Measurements from ENCODE around the gene PDCD4. TPM values are rescaled to one million over a fixed set of nuclear protein-coding genes. Genes with fewer than 3 reads are reported as not detected.

PDCD4 gene
- total RNA-seq, 2 experiments from 2014 or later: 97.1 to 98.4 TPM

GRCh38 chr10:110931769-110932381, 60.1 kb downstream of the PDCD4 start:
- peaks cover 8% of the 10 kb centered on the region for H3K36me3 Mint-ChIP-seq (ENCODE audit: low read depth)
- peaks cover 3% of the 10 kb centered on the region for H3K4me1 Mint-ChIP-seq (ENCODE audit: low read depth)
- H3K27me3 Mint-ChIP-seq (ENCODE audit: low read depth): no peaks in the 10 kb centered on the region
- no peak for ATAC-seq
- DNase-seq: no peak
- H3K9me3 Mint-ChIP-seq (ENCODE audit: insufficient read depth): no peaks in the 10 kb centered on the region
- no peak overlapping the region for H3K27ac Mint-ChIP-seq
- ChIA-PET POLR2A (no interaction called here), CTCF (no interaction called here)
- H3K4me3 Mint-ChIP-seq: no peak overlapping the region

DNA sequence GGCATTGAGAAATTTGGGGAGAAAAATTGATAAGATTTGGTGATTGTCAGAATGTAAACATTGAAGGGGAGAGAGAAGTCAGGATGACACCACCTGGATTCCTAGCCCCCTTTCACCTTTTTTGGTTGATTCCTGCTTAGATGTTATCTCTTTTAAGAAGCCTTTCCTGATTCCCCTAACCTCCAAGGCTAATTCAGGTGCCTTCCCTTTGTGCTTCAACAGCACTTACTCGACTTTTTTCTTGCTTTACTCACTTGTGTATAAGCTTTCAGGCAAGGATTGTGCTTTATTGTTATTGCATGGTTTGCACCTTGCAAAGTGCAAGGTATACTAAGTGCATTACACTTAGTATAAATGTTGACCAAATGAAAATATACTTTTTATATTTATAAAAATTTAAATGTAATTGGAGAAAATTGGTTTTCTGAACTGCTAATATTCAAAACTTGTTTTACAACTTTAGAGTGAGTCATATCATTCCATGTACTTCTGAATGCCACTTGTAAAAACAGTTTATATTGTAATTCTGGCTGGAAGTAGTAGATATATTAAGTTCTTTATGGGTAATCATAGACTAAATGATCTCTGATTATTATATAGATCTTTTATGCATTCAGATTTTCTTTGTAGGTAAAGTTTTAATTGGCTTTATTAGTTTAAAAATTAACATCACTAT, 60.9 kb downstream of the PDCD4 start:
- Mint-ChIP-seq H3K27ac (no peak overlapping the region), H3K4me3 (no peak overlapping the region), H3K9me3 (ENCODE audit: insufficient read depth) (no peaks in the 10 kb centered on the region), H3K27me3 (ENCODE audit: low read depth) (no peaks in the 10 kb centered on the region), H3K4me1 (ENCODE audit: low read depth) (no peaks in the 10 kb centered on the region), H3K36me3 (ENCODE audit: low read depth) (peaks cover 12% of the 10 kb centered on the region)
- ChIA-PET CTCF (no interaction called here), POLR2A (no interaction called here)
- no peak for ATAC-seq
- no peak for DNase-seq

DNA sequence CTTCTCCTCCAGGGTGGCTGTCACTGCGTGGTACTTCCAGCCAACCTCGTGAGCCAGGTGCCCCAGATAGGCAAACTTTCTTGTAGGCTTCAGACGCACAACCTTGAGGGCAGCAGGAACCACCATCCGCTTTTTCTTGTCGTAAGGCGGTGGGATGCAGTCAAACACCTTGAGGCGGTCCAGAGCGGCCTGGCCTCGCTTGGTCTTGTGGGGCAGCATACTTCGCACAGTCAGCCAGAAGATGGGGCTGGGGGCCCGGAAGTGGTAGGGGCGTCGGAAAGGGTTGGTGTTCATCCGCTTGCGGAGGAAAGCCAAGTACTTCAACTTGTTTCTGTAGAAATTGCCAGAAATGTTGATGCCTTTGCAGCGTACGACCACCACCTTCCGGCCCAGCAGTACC, 65.0 kb downstream of the PDCD4 start:
- Mint-ChIP-seq H3K9me3 (ENCODE audit: insufficient read depth) (no peaks in the 10 kb centered on the region), H3K27ac (no peak overlapping the region), H3K4me3 (no peak overlapping the region), H3K4me1 (ENCODE audit: low read depth) (peaks cover 4% of the 10 kb centered on the region), H3K27me3 (ENCODE audit: low read depth) (no peaks in the 10 kb centered on the region), H3K36me3 (ENCODE audit: low read depth) (peaks cover 29% of the 10 kb centered on the region)
- ATAC-seq: no peak
- ChIA-PET CTCF (no interaction called here), POLR2A (interaction anchor here (0.5 kb wide), 2 partner anchors 10 to 263 kb away, joined by 3 read pairs; no protein-coding TSS in a partner anchor)
- DNase-seq: no peak

DNA sequence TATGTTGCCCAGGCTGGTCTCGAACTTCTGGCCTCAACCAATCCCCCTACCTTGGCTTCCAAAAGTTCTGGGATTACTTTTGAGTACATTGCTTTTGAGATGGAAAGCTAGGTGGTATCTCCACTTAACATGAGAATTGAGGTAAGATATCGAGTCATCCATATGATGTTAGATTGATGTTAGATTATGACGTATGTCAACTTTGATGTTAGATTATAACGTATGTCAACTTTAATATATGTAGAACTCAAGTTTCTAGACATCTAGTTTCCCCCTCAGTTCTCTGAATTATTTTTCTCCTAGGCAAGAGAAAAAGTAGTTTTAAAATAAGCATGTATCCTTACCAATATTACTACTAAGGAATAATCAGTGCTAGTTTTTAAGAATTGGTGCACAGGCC, 67.7 kb downstream of the PDCD4 start:
- Mint-ChIP-seq H3K27me3 (ENCODE audit: low read depth) (no peaks in the 10 kb centered on the region), H3K4me3 (no peak overlapping the region), H3K9me3 (ENCODE audit: insufficient read depth) (no peaks in the 10 kb centered on the region), H3K4me1 (ENCODE audit: low read depth) (peaks cover 4% of the 10 kb centered on the region), H3K36me3 (ENCODE audit: low read depth) (peaks cover 53% of the 10 kb centered on the region), H3K27ac (no peak overlapping the region)
- ATAC-seq: no peak
- CTCF ChIA-PET: no interaction called here
- DNase-seq: no peak
- POLR2A ChIA-PET: no interaction called here

- ATAC-seq (no peak), DNase-seq (no peak)
- H3K36me3 Mint-ChIP-seq (ENCODE audit: low read depth): peaks cover 68% of the 10 kb centered on the region
- peaks cover 14% of the 10 kb centered on the region for H3K4me1 Mint-ChIP-seq (ENCODE audit: low read depth)
- no peaks in the 10 kb centered on the region for H3K9me3 Mint-ChIP-seq (ENCODE audit: insufficient read depth)
- no peak overlapping the region for H3K27ac Mint-ChIP-seq
- POLR2A ChIA-PET: interaction anchor here (0.6 to 0.8 kb wide), 2 partner anchors 9 to 71 kb away, joined by 3 to 5 read pairs; no protein-coding TSS in a partner anchor
- no peak overlapping the region for H3K4me3 Mint-ChIP-seq
- no peaks in the 10 kb centered on the region for H3K27me3 Mint-ChIP-seq (ENCODE audit: low read depth)
- CTCF ChIA-PET: no interaction called here
Observed at GRCh38 chr10:110944792-110945396, 73.2 kb downstream of the PDCD4 start.

DNA sequence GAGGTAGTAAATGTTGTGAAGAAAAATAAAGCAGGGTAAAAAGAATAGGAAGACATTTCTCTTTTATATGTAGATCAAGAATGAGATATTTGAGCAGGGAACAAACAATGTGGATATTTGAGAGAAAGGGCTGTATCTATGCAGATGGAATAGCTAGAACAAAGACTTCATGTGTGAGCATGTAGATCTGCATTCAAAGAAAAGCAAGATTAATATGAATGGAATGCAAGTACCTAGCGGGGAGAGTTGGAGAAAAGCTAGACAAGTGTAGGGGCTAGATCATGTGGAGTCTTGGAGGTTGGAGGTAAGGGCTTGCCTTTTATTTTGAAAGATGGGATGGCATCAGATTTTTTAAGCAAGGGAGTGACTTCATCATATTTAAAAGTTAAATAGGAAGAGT, 74.8 kb downstream of the PDCD4 start:
- H3K4me3 Mint-ChIP-seq: no peak overlapping the region
- ChIA-PET CTCF (no interaction called here), POLR2A (no interaction called here)
- H3K36me3 Mint-ChIP-seq (ENCODE audit: low read depth): peaks cover 64% of the 10 kb centered on the region
- H3K4me1 Mint-ChIP-seq (ENCODE audit: low read depth): peaks cover 10% of the 10 kb centered on the region
- no peak overlapping the region for H3K27ac Mint-ChIP-seq
- ATAC-seq (no peak), DNase-seq (no peak)
- no peaks in the 10 kb centered on the region for H3K9me3 Mint-ChIP-seq (ENCODE audit: insufficient read depth)
- H3K27me3 Mint-ChIP-seq (ENCODE audit: low read depth): no peaks in the 10 kb centered on the region

GRCh38 chr10:110947061-110947595, 75.4 kb downstream of the PDCD4 start:
- Mint-ChIP-seq H3K4me1 (ENCODE audit: low read depth) (peaks cover 10% of the 10 kb centered on the region), H3K27me3 (ENCODE audit: low read depth) (no peaks in the 10 kb centered on the region), H3K4me3 (no peak overlapping the region), H3K36me3 (ENCODE audit: low read depth) (peaks cover 62% of the 10 kb centered on the region), H3K9me3 (ENCODE audit: insufficient read depth) (no peaks in the 10 kb centered on the region), H3K27ac (no peak overlapping the region)
- ChIA-PET POLR2A (no interaction called here), CTCF (no interaction called here)
- ATAC-seq (no peak), DNase-seq (no peak)

Other genes starting within 250 kb of the PDCD4 start
- gene RBM20, start 227.6 kb upstream of the PDCD4 start, total RNA-seq: under 1 TPM in 1 of 2 experiments, not detected in 1; 0.03 TPM
- gene BBIP1, start 47.3 kb downstream of the PDCD4 start, total RNA-seq: 10 to 100 TPM; 20.7 to 21.1 TPM
- gene SHOC2, start 47.7 kb downstream of the PDCD4 start, total RNA-seq: 10 to 100 TPM; 40.0 to 43.2 TPM
- not detected for gene ADRA2A, start 205.1 kb downstream of the PDCD4 start, total RNA-seq